SK-N-SH treated with all-trans-retinoic acid at 6 μM for 48 hours (cell line): Measurements from ENCODE around the gene SLC22A5.

Experiments
- ARNTL ChIP-seq: fragments of 450-650 bp; formaldehyde crosslinking; IDR thresholded peaks from 2 replicates; pipeline ENCODE4 v1.5.0; 2020; ENCODE audit warnings: low read depth, mild to moderate bottlenecking, moderate library complexity, borderline replicate concordance
- BACH2 ChIP-seq: fragments of 250-450 bp; sonication (Bioruptor Pico); IDR thresholded peaks from 2 replicates; pipeline ENCODE4 v1.9.0; 2021; ENCODE audit warnings: mild to moderate bottlenecking, borderline replicate concordance
- CREB5 ChIP-seq: fragments of 250-450 bp; sonication (Bioruptor Pico); IDR thresholded peaks from 2 replicates; pipeline ENCODE4 v1.5.1; 2020; ENCODE audit warnings: low read depth, mild to moderate bottlenecking, moderate library complexity
- CSDC2 ChIP-seq: fragments of 250-450 bp; sonication (Bioruptor Pico); IDR thresholded peaks from 2 replicates; pipeline ENCODE4 v1.5.0; 2020; ENCODE audit warnings: mild to moderate bottlenecking, moderate library complexity
- CSRNP3 ChIP-seq: fragments of 250-450 bp; sonication (Bioruptor Pico); IDR thresholded peaks from 2 replicates; pipeline ENCODE4 v1.5.1; 2021; ENCODE audit warnings: mild to moderate bottlenecking, moderate library complexity
- ISL1 ChIP-seq: fragments of 250-450 bp; sonication (Bioruptor Pico); IDR thresholded peaks from 2 replicates; pipeline ENCODE4 v2.1.2; 2022; ENCODE audit warnings: mild to moderate bottlenecking, moderate library complexity
- OSR1 ChIP-seq: fragments of 250-450 bp; sonication (Bioruptor Pico); IDR thresholded peaks from 2 replicates; pipeline ENCODE4 v1.8.0; 2022; ENCODE audit warnings: moderate library complexity, mild to moderate bottlenecking, inconsistent platforms
- PATZ1 ChIP-seq: fragments of 250-450 bp; sonication (Bioruptor Pico); IDR thresholded peaks from 2 replicates; pipeline ENCODE4 v1.8.0; 2020; ENCODE audit warnings: mild to moderate bottlenecking, moderate library complexity, borderline replicate concordance
- POU6F1 ChIP-seq: fragments of 250-450 bp; sonication (Bioruptor Pico); IDR thresholded peaks from 2 replicates; pipeline ENCODE4 v1.8.0; 2021; ENCODE audit warnings: low read depth, mild to moderate bottlenecking, moderate library complexity, borderline replicate concordance
- RARB ChIP-seq: fragments of 250-450 bp; sonication (Bioruptor Pico); IDR thresholded peaks from 2 replicates; pipeline ENCODE4 v1.8.0; 2021; ENCODE audit warnings: mild to moderate bottlenecking, moderate library complexity
- TCF4 ChIP-seq: fragments of 250-450 bp; sonication (Bioruptor Pico); IDR thresholded peaks from 2 replicates; pipeline ENCODE4 v1.8.0; 2021; ENCODE audit warnings: mild to moderate bottlenecking, moderate library complexity, borderline replicate concordance
- ZFP3 ChIP-seq: fragments of 250-450 bp; sonication (Bioruptor Pico); IDR thresholded peaks from 2 replicates; pipeline ENCODE4 v1.5.0; 2020; ENCODE audit warnings: mild to moderate bottlenecking, moderate library complexity
- ZFP30 ChIP-seq: fragments of 450-650 bp; formaldehyde crosslinking; IDR thresholded peaks from 2 replicates; pipeline ENCODE4 v1.5.0; 2022; ENCODE audit warnings: mild to moderate bottlenecking, moderate library complexity
- ZNF70 ChIP-seq: fragments of 450-650 bp; formaldehyde crosslinking; IDR thresholded peaks from 2 replicates; pipeline ENCODE4 v1.5.0; 2020; ENCODE audit warnings: mild to moderate bottlenecking, moderate library complexity

GRCh38 chr5:132369474-132370180 is at the start of gene SLC22A5:
- TF ChIP-seq CSRNP3 (CRISPR knock-in tag) (no peak), CREB5 (CRISPR knock-in tag) (no peak), ZFP30 (CRISPR knock-in tag) (no peak), RARB (CRISPR knock-in tag) (no peak), TCF4 (CRISPR knock-in tag) (no peak), ISL1 (CRISPR knock-in tag) (no peak), PATZ1 (CRISPR knock-in tag) (no peak), ARNTL (CRISPR knock-in tag) (no peak), ZFP3 (no peak; the same call in 1 of the 2 replicates), BACH2 (no peak), OSR1 (no peak), POU6F1 (CRISPR knock-in tag) (no peak), ZNF70 (no peak), CSDC2 (no peak; the same call in 1 of the 2 replicates)
